MCF 10A (cell line): Measurements from ENCODE around the gene CETP. TPM values are rescaled to one million over a fixed set of nuclear protein-coding genes. Genes with fewer than 3 reads are reported as not detected.
A peak's percentile ranks its signal among the peaks of the same experiment; 100 is the strongest.

Experiments used
- BruUV-seq: library from RNA; stranded (reverse); fragments of 400-500 nt; replicated peaks from 2 replicates; lab custom pipeline; 2021; lab: Mats Ljungman, UMichigan
- CTCF ChIA-PET: fragments of 300-600 bp; sonication (Branson Sonifier 250); formaldehyde crosslinking; extraction: SDS; loops from one replicate; lab custom pipeline; 2021; ENCODE audit warnings: antibody characterized with exemption, inconsistent platforms; lab: Yijun Ruan, JAX
- POLR2A ChIA-PET: fragments of 300-600, 350-650 bp; sonication (Branson Sonifier 250); formaldehyde crosslinking; extraction: SDS; loops from one replicate; lab custom pipeline; 2020; ENCODE audit warnings: antibody characterized with exemption, inconsistent platforms; lab: Yijun Ruan, JAX
- DNase-seq: peaks from one replicate; pipeline ENCODE4 v3.0.0-alpha.2; 2018; ENCODE audit not compliant: unreplicated experiment
- H3K27ac Mint-ChIP-seq: one replicate; pipeline ENCODE4 v1.8.0; 2022; ENCODE audit warnings: mild to moderate bottlenecking, low read depth, mixed read lengths; ENCODE audit not compliant: unreplicated experiment
- H3K27me3 Mint-ChIP-seq: one replicate; pipeline ENCODE4 v1.8.0; 2022; ENCODE audit warnings: mixed read lengths; ENCODE audit not compliant: insufficient read depth, unreplicated experiment
- H3K36me3 Mint-ChIP-seq: one replicate; pipeline ENCODE4 v1.8.0; 2022; ENCODE audit warnings: mild to moderate bottlenecking, moderate library complexity, mixed read lengths; ENCODE audit not compliant: insufficient read depth, unreplicated experiment
- H3K4me1 Mint-ChIP-seq: one replicate; pipeline ENCODE4 v1.8.0; 2022; ENCODE audit warnings: mixed read lengths; ENCODE audit not compliant: insufficient read depth, unreplicated experiment
- H3K4me3 Mint-ChIP-seq: one replicate; pipeline ENCODE4 v1.8.0; 2022; ENCODE audit warnings: mild to moderate bottlenecking, moderate library complexity, mixed read lengths; ENCODE audit not compliant: unreplicated experiment
- H3K9me3 Mint-ChIP-seq: one replicate; pipeline ENCODE4 v1.8.0; 2022; ENCODE audit warnings: mixed read lengths; ENCODE audit not compliant: unreplicated experiment
- CTCF ChIP-seq: fragments of 200-600 bp; IDR thresholded peaks from one replicate; pipeline ENCODE4 v1.8.0; 2022; ENCODE audit warnings: antibody characterized with exemption, mild to moderate bottlenecking; ENCODE audit not compliant: unreplicated experiment
- intact Hi-C: fragments of 100-400 bp; cut with micrococcal nuclease; formaldehyde crosslinking; loops from 2 replicates; pipeline ENCODE4 v1.14.1; 2022
- total RNA-seq: library from RNA; stranded (reverse); gene quantifications from 2 replicates; pipeline ENCODE4 v1.2.3, GENCODE V29; 2022

Gene CETP
- total RNA-seq, 1 experiment from 2014 or later: not detected

DNA sequence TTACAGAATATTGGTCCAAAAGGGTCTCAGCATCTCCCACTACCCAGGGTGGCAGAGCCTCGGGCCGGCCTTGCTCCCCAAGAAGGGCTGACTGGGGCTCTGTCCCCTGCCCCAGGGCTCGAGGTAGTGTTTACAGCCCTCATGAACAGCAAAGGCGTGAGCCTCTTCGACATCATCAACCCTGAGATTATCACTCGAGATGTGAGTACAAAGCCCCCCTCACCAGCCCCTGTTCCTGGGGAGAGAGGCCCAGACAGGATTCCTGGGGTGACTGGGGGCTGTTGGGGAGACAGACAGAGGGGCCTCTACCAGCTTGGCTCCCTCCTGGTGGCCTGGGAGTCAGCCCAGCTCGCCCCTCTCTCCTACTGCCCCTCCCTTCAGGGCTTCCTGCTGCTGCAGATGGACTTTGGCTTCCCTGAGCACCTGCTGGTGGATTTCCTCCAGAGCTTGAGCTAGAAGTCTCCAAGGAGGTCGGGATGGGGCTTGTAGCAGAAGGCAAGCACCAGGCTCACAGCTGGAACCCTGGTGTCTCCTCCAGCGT is 21.5 kb downstream of the CETP start:
- no peak for TF ChIP-seq CTCF
- Mint-ChIP-seq H3K27ac (no peak overlapping the region), H3K4me3 (no peak overlapping the region), H3K27me3 (no peaks in the 10 kb centered on the region), H3K9me3 (no peaks in the 10 kb centered on the region), H3K4me1 (peaks cover 15% of the 10 kb centered on the region), H3K36me3 (peaks cover 6% of the 10 kb centered on the region)
- intact Hi-C loops: no loop called here
- DNase-seq: no peak
- CTCF ChIA-PET: interaction anchor here (0.5 to 1.3 kb wide), 2 partner anchors 14 to 119 kb away, joined by 3 to 4 read pairs; partner anchors contain the start of gene SLC12A3
- BruUV-seq: no TSS peak
- POLR2A ChIA-PET: no interaction called here

- no peaks in the 10 kb centered on the region for H3K27me3 Mint-ChIP-seq
- intact Hi-C loops: no loop called here
- H3K4me1 Mint-ChIP-seq: peaks cover 24% of the 10 kb centered on the region
- no peak for DNase-seq
- CTCF ChIA-PET: interaction anchor here (0.7 to 1.3 kb wide), 2 partner anchors 15 to 165 kb away, joined by 3 to 4 read pairs; no protein-coding TSS in a partner anchor
- no peaks in the 10 kb centered on the region for H3K9me3 Mint-ChIP-seq
- H3K36me3 Mint-ChIP-seq: peaks cover 6% of the 10 kb centered on the region
- H3K27ac Mint-ChIP-seq: peak overlapping the region; percentile 7
- H3K4me3 Mint-ChIP-seq: no peak overlapping the region
- no peak for TF ChIP-seq CTCF
- POLR2A ChIA-PET: interaction anchor here (1.2 to 4.0 kb wide), 3 partner anchors 15 to 52 kb away, joined by 3 to 23 read pairs (median 3); partner anchors contain the start of gene HERPUD1
- no TSS peak for BruUV-seq
Measured at GRCh38 chr16:56984639-56985038, 22.9 kb downstream of the CETP start.

DNA sequence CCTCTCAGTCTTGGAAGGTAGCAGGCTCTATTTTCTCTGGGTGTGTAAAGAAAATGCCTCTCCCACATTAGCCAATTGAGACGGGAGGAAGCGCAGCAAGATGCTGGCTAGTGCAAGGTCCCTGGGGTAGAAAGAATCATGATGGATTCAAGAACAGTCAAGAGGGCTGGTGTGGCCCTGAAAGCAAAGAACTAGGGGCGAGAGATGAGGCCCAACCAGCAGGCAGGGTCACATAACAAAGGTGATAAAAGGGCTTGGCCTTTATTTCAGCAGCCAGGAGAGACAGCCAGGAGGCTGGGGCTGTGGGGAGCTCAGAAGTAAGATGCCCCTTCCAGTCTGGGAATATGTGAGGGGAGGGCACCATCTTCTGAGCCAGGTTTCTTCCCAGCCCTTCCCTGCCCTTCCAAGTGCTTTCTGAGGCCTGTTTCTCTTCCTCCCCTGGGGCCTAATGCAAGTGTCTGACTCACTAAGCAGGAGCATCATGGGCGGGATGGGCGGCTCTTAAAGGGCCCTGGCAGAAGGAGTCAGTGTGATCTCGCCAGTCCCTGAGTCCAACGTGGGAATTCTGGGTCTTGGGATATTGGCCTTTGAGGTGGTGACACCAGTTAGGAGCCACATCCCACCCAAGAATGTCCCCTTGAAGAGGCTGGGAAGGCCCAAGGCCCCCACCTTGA is 23.7 kb downstream of the CETP start:
- Mint-ChIP-seq H3K9me3 (no peaks in the 10 kb centered on the region), H3K4me3 (no peak overlapping the region), H3K4me1 (peaks cover 30% of the 10 kb centered on the region), H3K36me3 (peaks cover 6% of the 10 kb centered on the region), H3K27me3 (no peaks in the 10 kb centered on the region), H3K27ac (peak overlapping the region; percentile 59)
- no peak for TF ChIP-seq CTCF
- DNase-seq: peak; percentile 90
- BruUV-seq: no TSS peak
- intact Hi-C loops: no loop called here
- ChIA-PET POLR2A (interaction anchor here (0.7 to 4.0 kb wide), 7 partner anchors 14 to 501 kb away, joined by 3 to 23 read pairs (median 3); partner anchors contain the start of genes HERPUD1 and MT2A), CTCF (no interaction called here)

GRCh38 chr16:56985962-56986360 is 24.2 kb downstream of the CETP start:
- peak overlapping the region; percentile 59 for H3K27ac Mint-ChIP-seq
- TF ChIP-seq CTCF: no peak
- peaks cover 30% of the 10 kb centered on the region for H3K4me1 Mint-ChIP-seq
- ChIA-PET POLR2A (interaction anchor here (0.7 to 4.0 kb wide), 5 partner anchors 47 to 501 kb away, joined by 3 to 23 read pairs (median 3); partner anchors contain the start of genes HERPUD1 and MT2A), CTCF (no interaction called here)
- BruUV-seq: no TSS peak
- no peak for DNase-seq
- no peaks in the 10 kb centered on the region for H3K9me3 Mint-ChIP-seq
- intact Hi-C loops: no loop called here
- H3K36me3 Mint-ChIP-seq: peaks cover 6% of the 10 kb centered on the region
- no peaks in the 10 kb centered on the region for H3K27me3 Mint-ChIP-seq
- H3K4me3 Mint-ChIP-seq: no peak overlapping the region
